ENCODE data around the gene RFX1.

GRCh38 chr19:13932149-13932637 is 73.9 kb downstream of the RFX1 start:
- TF ChIP-seq CTCF (IDR thresholded peaks at IDR 0.05; ENCODE audit: low read depth, low read length) = no peak
- TF ChIP-seq EZH2phosphoT487 (IDR thresholded peaks at IDR 0.05; ENCODE audit: low read depth) = no peak

Measured in OCI-LY3 (cell line).